ENCODE data around the gene DCBLD2. TPM values are rescaled to one million over a fixed set of nuclear protein-coding genes. Genes with fewer than 3 reads are reported as not detected.

The DCBLD2 gene
- total RNA-seq, 3 donors from 2014 or later (not counting 1 experiment from before 2014, with no cell fraction given), result 0.66 to 0.99 (median 0.90) TPM

GRCh38 chr3:98798820-98799219 is 102.7 kb downstream of the DCBLD2 start:
- DNase-seq (no peak), ATAC-seq (no peak)
- H3K9me3 Mint-ChIP-seq, result no peaks in the 10 kb centered on the region
- no peaks in the 10 kb centered on the region for H3K4me1 Mint-ChIP-seq
- Histone ChIP-seq H3K4me3 (ENCODE audit: low read length) (no peak overlapping the region), H3K27ac (ENCODE audit: low read length) (no peak overlapping the region), H3K9me3 (ENCODE audit: control insufficient read depth, insufficient read depth, low read length) (no peaks in the 10 kb centered on the region), H3K4me1 (ENCODE audit: control insufficient read depth, insufficient read depth, low read length) (no peaks in the 10 kb centered on the region), H3K27me3 (ENCODE audit: control insufficient read depth, insufficient read depth, low read length) (no peaks in the 10 kb centered on the region), H3K36me3 (ENCODE audit: control insufficient read depth, insufficient read depth, low read length) (no peaks in the 10 kb centered on the region)
- no peak overlapping the region for H3K4me3 Mint-ChIP-seq
- TF ChIP-seq CTCF (IDR thresholded peaks at IDR 0.05), result no peak
- H3K27ac Mint-ChIP-seq, result no peak overlapping the region
- no peaks in the 10 kb centered on the region for H3K36me3 Mint-ChIP-seq
- intact Hi-C loops (cut with micrococcal nuclease), result no loop called here
- H3K27me3 Mint-ChIP-seq (ENCODE audit: low read depth in 2 of 2), result no peaks in the 10 kb centered on the region
- 85% methylated on average over 4 of the region's 4 CpGs for WGBS (ENCODE audit: insufficient coverage)

- Histone ChIP-seq H3K36me3 (ENCODE audit: control insufficient read depth, insufficient read depth, low read length) (no peaks in the 10 kb centered on the region), H3K9me3 (ENCODE audit: control insufficient read depth, insufficient read depth, low read length) (no peaks in the 10 kb centered on the region), H3K27me3 (ENCODE audit: control insufficient read depth, insufficient read depth, low read length) (no peaks in the 10 kb centered on the region), H3K4me1 (ENCODE audit: control insufficient read depth, insufficient read depth, low read length) (no peaks in the 10 kb centered on the region), H3K27ac (ENCODE audit: low read length) (no peak overlapping the region), H3K4me3 (ENCODE audit: low read length) (no peak overlapping the region)
- H3K9me3 Mint-ChIP-seq, result no peaks in the 10 kb centered on the region
- H3K27me3 Mint-ChIP-seq (ENCODE audit: low read depth in 2 of 2), result no peaks in the 10 kb centered on the region
- ATAC-seq, result no peak
- no peak overlapping the region for H3K27ac Mint-ChIP-seq
- no peak overlapping the region for H3K4me3 Mint-ChIP-seq
- DNase-seq, result no peak
- intact Hi-C loops (cut with micrococcal nuclease), result no loop called here
- no peaks in the 10 kb centered on the region for H3K36me3 Mint-ChIP-seq
- TF ChIP-seq CTCF (IDR thresholded peaks at IDR 0.05), result no peak
- WGBS (ENCODE audit: insufficient coverage), result 55% methylated on average over 1 of the region's 4 CpGs
- H3K4me1 Mint-ChIP-seq, result no peaks in the 10 kb centered on the region
Observed at GRCh38 chr3:98797905-98798304, 103.6 kb downstream of the DCBLD2 start.

- ATAC-seq (no peak), DNase-seq (no peak)
- Histone ChIP-seq H3K4me3 (ENCODE audit: low read length) (no peak overlapping the region), H3K27me3 (ENCODE audit: control insufficient read depth, insufficient read depth, low read length) (no peaks in the 10 kb centered on the region), H3K27ac (ENCODE audit: low read length) (no peak overlapping the region), H3K9me3 (ENCODE audit: control insufficient read depth, insufficient read depth, low read length) (no peaks in the 10 kb centered on the region), H3K4me1 (ENCODE audit: control insufficient read depth, insufficient read depth, low read length) (no peaks in the 10 kb centered on the region), H3K36me3 (ENCODE audit: control insufficient read depth, insufficient read depth, low read length) (no peaks in the 10 kb centered on the region)
- no peaks in the 10 kb centered on the region for H3K9me3 Mint-ChIP-seq
- TF ChIP-seq CTCF (IDR thresholded peaks at IDR 0.05), result no peak
- intact Hi-C loops (cut with micrococcal nuclease), result no loop called here
- H3K4me1 Mint-ChIP-seq, result no peaks in the 10 kb centered on the region
- H3K27ac Mint-ChIP-seq, result no peak overlapping the region
- WGBS (ENCODE audit: insufficient coverage), result 89% methylated on average over 2 of the region's 5 CpGs
- peaks cover 0 to 2% of the 10 kb centered on the region in 2 donors for H3K27me3 Mint-ChIP-seq (ENCODE audit: low read depth in 2 of 2)
- H3K36me3 Mint-ChIP-seq, result no peaks in the 10 kb centered on the region
- H3K4me3 Mint-ChIP-seq, result no peak overlapping the region
Observed at GRCh38 chr3:98796334-98796733, 105.2 kb downstream of the DCBLD2 start.

- no peak for TF ChIP-seq CTCF (IDR thresholded peaks at IDR 0.05)
- Mint-ChIP-seq H3K4me1 (no peaks in the 10 kb centered on the region), H3K27ac (no peak overlapping the region), H3K36me3 (no peaks in the 10 kb centered on the region), H3K9me3 (no peaks in the 10 kb centered on the region), H3K27me3 (ENCODE audit: low read depth in 2 of 2) (peaks cover 0 to 5% of the 10 kb centered on the region in 2 donors), H3K4me3 (no peak overlapping the region)
- Histone ChIP-seq H3K27ac (ENCODE audit: low read length) (no peak overlapping the region), H3K27me3 (ENCODE audit: control insufficient read depth, insufficient read depth, low read length) (no peaks in the 10 kb centered on the region), H3K4me1 (ENCODE audit: control insufficient read depth, insufficient read depth, low read length) (no peaks in the 10 kb centered on the region), H3K4me3 (ENCODE audit: low read length) (no peak overlapping the region), H3K36me3 (ENCODE audit: control insufficient read depth, insufficient read depth, low read length) (no peaks in the 10 kb centered on the region), H3K9me3 (ENCODE audit: control insufficient read depth, insufficient read depth, low read length) (no peaks in the 10 kb centered on the region)
- ATAC-seq (no peak), DNase-seq (no peak)
- intact Hi-C loops (cut with micrococcal nuclease), result no loop called here
- WGBS (ENCODE audit: insufficient coverage), result 80% methylated on average over 1 of the region's 3 CpGs
Observed at GRCh38 chr3:98793971-98794370, 107.5 kb downstream of the DCBLD2 start.

Data from natural killer cell (primary cell).